GM10266 (cell line): ENCODE results near the gene SMAD6.
"Not testable (repeated sequence)": the region's sequence is repeated elsewhere in the genome, so short reads cannot be mapped to it uniquely, and the experiment has no call there.

Experiments used
- DNase-seq: peaks from one replicate; pipeline ENCODE4 v3.0.0; 2012; ENCODE audit errors: extremely low spot score
- CTCF ChIP-seq: IDR thresholded peaks from 2 replicates; pipeline ENCODE4 v1.5.1; 2012; ENCODE audit warnings: mild to moderate bottlenecking, low read depth; ENCODE audit not compliant: control insufficient read depth, insufficient read depth; ENCODE audit errors: missing control alignments

Gene SMAD6

GRCh38 chr15:66752078-66752477 is 50.0 kb downstream of the SMAD6 start:
- no peak for DNase-seq
- no peak for TF ChIP-seq CTCF

GRCh38 chr15:66753687-66754377 is 51.8 kb downstream of the SMAD6 start:
- no peak for DNase-seq
- TF ChIP-seq CTCF, result no peak

GRCh38 chr15:66754789-66755188 is 52.8 kb downstream of the SMAD6 start:
- no peak for DNase-seq
- no peak for TF ChIP-seq CTCF

- no peak for TF ChIP-seq CTCF
- DNase-seq, result no peak
These were observed 53.4 kb downstream of the SMAD6 start for GRCh38 chr15:66755298-66756068.

- TF ChIP-seq CTCF, result no peak
- DNase-seq, result no peak
These were observed 54.3 kb downstream of the SMAD6 start for GRCh38 chr15:66756295-66756694.

GRCh38 chr15:66757030-66757429 is 55.0 kb downstream of the SMAD6 start:
- no peak for TF ChIP-seq CTCF
- DNase-seq, result no peak

- no peak for TF ChIP-seq CTCF
- DNase-seq, result no peak
These were observed 55.5 kb downstream of the SMAD6 start for GRCh38 chr15:66757521-66757920.

GRCh38 chr15:66758217-66758616 is 56.2 kb downstream of the SMAD6 start:
- not testable (repeated sequence) for DNase-seq
